ENCODE results near the gene OR7G3.

DNA sequence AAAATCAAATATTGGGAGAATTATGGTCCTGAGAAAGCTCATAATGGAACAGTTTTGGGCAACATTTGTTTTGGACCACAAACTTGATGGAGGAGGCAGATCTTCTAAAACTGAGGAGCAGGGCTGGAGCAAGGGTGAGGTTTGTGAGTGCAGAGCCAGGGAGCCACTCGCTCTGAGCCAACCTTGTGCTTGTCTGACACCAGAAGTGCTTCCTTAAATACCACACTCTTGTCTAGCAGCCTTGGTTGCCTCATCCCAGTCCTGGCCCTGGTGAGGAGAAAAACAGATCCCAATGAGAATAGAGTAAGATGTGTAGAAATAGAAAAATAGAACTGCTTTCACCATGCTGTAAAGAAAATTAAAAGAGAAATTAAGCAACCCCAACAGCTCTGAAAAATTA, 20.1 kb upstream of the OR7G3 start:
- TF ChIP-seq JUND (IDR thresholded peaks at IDR 0.05; ENCODE audit: low read length) (no peak), TAF7 (optimal IDR thresholded peaks at IDR 0.05; ENCODE audit: borderline replicate concordance, low read depth, low read length) (no peak), HDAC2 (IDR thresholded peaks at IDR 0.05; ENCODE audit: borderline replicate concordance in 1 of 2, low read depth in 2 of 2, low read length in 2 of 2) (no peak), CEBPB (IDR thresholded peaks at IDR 0.05; ENCODE audit: low read depth, low read length) (no peak), GABPA (IDR thresholded peaks at IDR 0.05; ENCODE audit: borderline replicate concordance, insufficient read depth, low read length) (no peak), JUN (IDR thresholded peaks at IDR 0.05; ENCODE audit: low read depth, low read length) (no peak), BRCA1 (IDR thresholded peaks at IDR 0.05; ENCODE audit: low read depth, low read length) (no peak)
- TF ChIP-seq, protein P1, sequence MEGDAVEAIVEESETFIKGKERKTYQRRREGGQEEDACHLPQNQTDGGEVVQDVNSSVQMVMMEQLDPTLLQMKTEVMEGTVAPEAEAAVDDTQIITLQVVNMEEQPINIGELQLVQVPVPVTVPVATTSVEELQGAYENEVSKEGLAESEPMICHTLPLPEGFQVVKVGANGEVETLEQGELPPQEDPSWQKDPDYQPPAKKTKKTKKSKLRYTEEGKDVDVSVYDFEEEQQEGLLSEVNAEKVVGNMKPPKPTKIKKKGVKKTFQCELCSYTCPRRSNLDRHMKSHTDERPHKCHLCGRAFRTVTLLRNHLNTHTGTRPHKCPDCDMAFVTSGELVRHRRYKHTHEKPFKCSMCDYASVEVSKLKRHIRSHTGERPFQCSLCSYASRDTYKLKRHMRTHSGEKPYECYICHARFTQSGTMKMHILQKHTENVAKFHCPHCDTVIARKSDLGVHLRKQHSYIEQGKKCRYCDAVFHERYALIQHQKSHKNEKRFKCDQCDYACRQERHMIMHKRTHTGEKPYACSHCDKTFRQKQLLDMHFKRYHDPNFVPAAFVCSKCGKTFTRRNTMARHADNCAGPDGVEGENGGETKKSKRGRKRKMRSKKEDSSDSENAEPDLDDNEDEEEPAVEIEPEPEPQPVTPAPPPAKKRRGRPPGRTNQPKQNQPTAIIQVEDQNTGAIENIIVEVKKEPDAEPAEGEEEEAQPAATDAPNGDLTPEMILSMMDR (IDR thresholded peaks at IDR 0.05; ENCODE audit: control extremely low read depth in 1 of 3, insufficient read depth in 1 of 3, low read depth in 1 of 3, low read length in 3 of 3) = no peak

Data from H1 (cell line).